Lower leg skin (tissue), 4 donors: Measurements from ENCODE around the gene SLC5A9. TPM values are rescaled to one million over a fixed set of nuclear protein-coding genes. Genes with fewer than 3 reads are reported as not detected.

Source experiments
- DNase-seq, 2 donors: peaks; one replicate each; pipeline ENCODE4 v3.0.0-alpha.2; 2019; ENCODE audit warnings: low spot score in 2 of 2
- H3K4me3 ChIP-seq: fragments of 200-600 bp; sonication (generic); 2 replicates; pipeline ENCODE4 v1.5.1; 2017; ENCODE audit warnings: mild to moderate bottlenecking, low read depth; ENCODE audit not compliant: poor library complexity, severe bottlenecking
- POLR2A ChIP-seq, 2 donors: fragments of 450-650 bp; IDR thresholded peaks; one replicate each; pipeline ENCODE4 v1.6.1; 2016 to 2017; ENCODE audit warnings: antibody characterized with exemption in 2 of 2, mild to moderate bottlenecking in 1 of 2, moderate library complexity in 1 of 2
- whole genome bisulfite sequencing, 2 donors: methylation state at CpG; one replicate each; pipeline ENCODE4 v1.1.5; 2018; 5-methylcytosine and 5-hydroxymethylcytosine counted together
- intact Hi-C: fragments of 100-400 bp; cut with DNase I; formaldehyde crosslinking; loops from one replicate; pipeline ENCODE4 v1.15.0; 2023; ENCODE audit warnings: low total_unique reads
- total RNA-seq, 4 donors: library from RNA; depleted of rRNA; stranded (reverse); fragments of >200 nt; gene quantifications; one replicate each; pipeline ENCODE4 v1.1.0, GENCODE V29; 2016
- TF ChIP-seq, protein P1 (sequence below), 3 donors: fragments of 450-650 bp; IDR thresholded peaks; one replicate each; pipeline ENCODE4 v1.5.1; 2016; ENCODE audit warnings: antibody characterized with exemption in 3 of 3, mild to moderate bottlenecking in 3 of 3, moderate library complexity in 2 of 3

SLC5A9 gene
- total RNA-seq, 4 donors from 2014 or later, result 1.1 to 3.5 (median 1.9) TPM

DNA sequence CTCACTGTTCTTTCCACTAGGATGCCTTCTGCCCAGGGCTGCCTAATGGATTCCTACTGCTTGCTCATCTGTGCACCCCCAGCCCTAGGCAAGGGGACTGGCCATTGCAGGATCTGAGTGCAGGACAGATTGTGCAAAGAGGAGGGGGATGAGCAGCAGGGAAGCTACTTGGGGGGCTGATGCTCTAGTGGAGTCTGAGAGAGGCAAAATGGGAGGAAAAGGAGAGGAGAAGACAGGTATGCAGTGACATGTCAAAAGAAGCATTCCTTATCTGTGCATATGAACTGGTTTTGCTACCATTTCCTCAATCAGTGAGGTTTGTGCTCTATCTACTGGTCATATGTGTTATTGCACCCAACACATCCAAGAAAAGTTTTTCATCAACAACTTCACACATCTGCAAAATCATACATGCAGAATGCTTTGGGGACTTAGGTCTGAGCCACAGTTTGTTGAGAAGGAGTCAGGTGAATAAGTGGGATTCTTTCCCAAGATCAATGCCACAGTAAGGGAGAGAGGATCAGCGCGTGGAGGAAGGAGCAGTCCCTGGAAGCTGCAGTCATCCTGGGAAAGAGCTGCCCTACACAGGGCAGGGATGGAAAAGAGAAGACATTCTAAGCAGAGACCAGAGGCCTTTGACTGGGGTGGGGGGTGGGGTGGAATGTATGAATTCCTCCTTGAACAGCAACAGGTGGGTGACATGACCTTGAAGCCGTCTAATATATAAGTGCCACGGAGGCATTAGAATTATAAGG lies 14.4 kb downstream of the SLC5A9 start:
- WGBS, 2 donors, result 70 to 74% methylated on average over 4 of the region's 4 CpGs
- no peak for DNase-seq
- intact Hi-C loops, result loop anchor here (10.0 kb wide), 1 partner anchor 132 kb away; no protein-coding TSS in a partner anchor
- no peak overlapping the region for H3K4me3 ChIP-seq
- no peak for TF ChIP-seq POLR2A (IDR thresholded peaks at IDR 0.05)
- TF ChIP-seq, protein P1, sequence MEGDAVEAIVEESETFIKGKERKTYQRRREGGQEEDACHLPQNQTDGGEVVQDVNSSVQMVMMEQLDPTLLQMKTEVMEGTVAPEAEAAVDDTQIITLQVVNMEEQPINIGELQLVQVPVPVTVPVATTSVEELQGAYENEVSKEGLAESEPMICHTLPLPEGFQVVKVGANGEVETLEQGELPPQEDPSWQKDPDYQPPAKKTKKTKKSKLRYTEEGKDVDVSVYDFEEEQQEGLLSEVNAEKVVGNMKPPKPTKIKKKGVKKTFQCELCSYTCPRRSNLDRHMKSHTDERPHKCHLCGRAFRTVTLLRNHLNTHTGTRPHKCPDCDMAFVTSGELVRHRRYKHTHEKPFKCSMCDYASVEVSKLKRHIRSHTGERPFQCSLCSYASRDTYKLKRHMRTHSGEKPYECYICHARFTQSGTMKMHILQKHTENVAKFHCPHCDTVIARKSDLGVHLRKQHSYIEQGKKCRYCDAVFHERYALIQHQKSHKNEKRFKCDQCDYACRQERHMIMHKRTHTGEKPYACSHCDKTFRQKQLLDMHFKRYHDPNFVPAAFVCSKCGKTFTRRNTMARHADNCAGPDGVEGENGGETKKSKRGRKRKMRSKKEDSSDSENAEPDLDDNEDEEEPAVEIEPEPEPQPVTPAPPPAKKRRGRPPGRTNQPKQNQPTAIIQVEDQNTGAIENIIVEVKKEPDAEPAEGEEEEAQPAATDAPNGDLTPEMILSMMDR (IDR thresholded peaks at IDR 0.05), result no peak

DNA sequence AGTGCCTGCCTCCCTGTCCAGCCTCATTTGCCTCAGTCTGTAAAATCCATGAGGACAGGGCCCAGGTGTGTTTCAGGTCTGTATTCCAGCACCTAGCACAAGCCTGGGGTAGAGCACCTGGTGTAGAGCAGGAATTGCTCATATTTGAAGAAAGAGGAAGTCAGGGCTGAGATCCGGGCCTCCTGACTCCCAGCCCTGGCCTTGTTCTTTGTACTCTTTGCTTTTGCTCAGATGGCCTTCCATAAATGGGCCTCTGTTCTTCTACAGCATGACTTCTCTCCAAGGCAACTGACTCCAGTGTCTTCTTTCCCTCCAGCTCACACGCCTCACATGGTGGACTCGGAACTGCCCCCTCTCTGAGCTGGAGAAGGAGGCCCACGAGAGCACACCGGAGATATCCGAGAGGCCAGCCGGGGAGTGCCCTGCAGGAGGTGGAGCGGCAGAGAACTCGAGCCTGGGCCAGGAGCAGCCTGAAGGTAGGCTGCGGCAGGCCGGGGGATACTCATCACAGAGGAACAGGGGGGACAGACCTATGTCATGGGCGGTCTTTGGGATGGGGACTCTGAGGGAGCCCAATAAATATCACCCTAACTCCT lies 19.7 kb downstream of the SLC5A9 start:
- no peak for TF ChIP-seq POLR2A (IDR thresholded peaks at IDR 0.05)
- TF ChIP-seq, protein P1 (IDR thresholded peaks at IDR 0.05), result no peak
- 90 to 92% methylated on average over 12 of the region's 12 CpGs for WGBS, 2 donors
- intact Hi-C loops, result no loop called here
- no peak for DNase-seq
- no peak overlapping the region for H3K4me3 ChIP-seq

DNA sequence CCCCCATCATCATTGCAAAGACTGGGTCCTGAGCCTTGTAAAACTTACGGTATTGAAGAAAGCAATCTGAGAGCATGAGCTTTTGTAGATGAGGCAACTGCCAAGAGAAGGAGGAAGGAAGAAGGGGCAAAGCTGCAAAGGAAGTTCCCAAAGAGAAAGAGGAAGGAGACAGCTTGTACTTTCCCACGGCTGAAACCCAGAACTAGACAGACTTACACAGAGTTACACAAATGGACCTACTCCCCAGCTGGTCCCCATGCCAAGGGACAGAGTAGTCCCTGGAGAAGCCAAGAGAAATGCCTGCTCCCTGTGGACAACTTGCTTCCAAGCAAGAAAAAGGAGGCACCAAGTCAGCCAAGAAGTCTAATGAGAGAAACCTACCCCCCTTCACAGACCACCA lies 22.6 kb downstream of the SLC5A9 start:
- peak in 1 of 2 donors; percentile 33 for DNase-seq
- 36 to 48% methylated on average over 2 of the region's 2 CpGs for WGBS, 2 donors
- intact Hi-C loops, result no loop called here
- TF ChIP-seq, protein P1 (IDR thresholded peaks at IDR 0.05), result no peak
- no peak for TF ChIP-seq POLR2A (IDR thresholded peaks at IDR 0.05)
- no peak overlapping the region for H3K4me3 ChIP-seq

DNA sequence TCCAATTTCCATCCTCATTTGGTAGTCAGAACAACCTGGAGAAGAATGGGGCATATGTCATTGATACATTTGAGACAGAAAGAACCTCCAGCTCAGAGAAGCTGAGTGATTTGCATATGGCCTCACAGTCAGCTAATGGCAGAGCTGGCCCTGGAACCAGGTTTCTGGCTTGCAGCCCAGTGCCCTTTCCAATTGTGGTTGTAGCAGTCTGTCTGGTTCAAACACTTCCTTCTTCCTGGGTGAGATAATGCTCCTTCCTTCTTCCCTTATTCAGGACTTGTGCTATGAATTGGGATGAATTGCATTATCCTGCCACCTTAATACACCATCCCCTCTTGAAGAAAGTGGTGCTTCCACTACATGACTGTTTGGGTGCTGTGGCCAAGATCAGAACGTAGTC lies 24.2 kb downstream of the SLC5A9 start:
- WGBS, 2 donors, result 67 to 72% methylated on average over 1 of the region's 1 CpG
- DNase-seq, result no peak
- intact Hi-C loops, result no loop called here
- TF ChIP-seq, protein P1 (IDR thresholded peaks at IDR 0.05), result no peak
- no peak for TF ChIP-seq POLR2A (IDR thresholded peaks at IDR 0.05)
- H3K4me3 ChIP-seq, result no peak overlapping the region

DNA sequence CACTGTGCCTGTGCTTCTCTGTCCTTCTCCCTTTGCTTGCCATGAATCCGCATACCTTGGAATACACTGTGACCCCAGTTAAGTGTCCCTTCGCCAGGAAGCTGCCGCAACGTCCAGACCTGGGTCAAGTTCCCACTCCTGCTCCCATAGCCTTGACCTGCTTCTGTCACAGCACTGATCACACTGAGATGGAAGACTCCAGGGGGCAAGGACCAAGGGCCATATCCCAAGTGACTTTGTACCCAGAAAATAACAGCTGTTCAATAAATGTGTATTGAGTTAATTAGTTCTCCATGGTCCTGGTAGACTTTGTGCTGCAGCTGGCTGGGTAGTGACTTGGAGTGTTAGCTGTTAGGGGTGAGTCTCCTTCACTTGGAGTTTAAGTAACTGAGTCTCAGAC lies 25.8 kb downstream of the SLC5A9 start:
- 85 to 91% methylated on average over 4 of the region's 4 CpGs for WGBS, 2 donors
- intact Hi-C loops, result no loop called here
- no peak for DNase-seq

More for the DNA sequence above, 25.8 kb downstream of the SLC5A9 start:
- no peak for TF ChIP-seq POLR2A (IDR thresholded peaks at IDR 0.05)
- TF ChIP-seq, protein P1 (IDR thresholded peaks at IDR 0.05), result no peak
- no peak overlapping the region for H3K4me3 ChIP-seq
